ENCODE results near the gene CST11.

CST11 gene

GRCh38 chr20:23453549-23454543 is 1.2 kb upstream of the CST11 start:
- no peak for DNase-seq

DNA sequence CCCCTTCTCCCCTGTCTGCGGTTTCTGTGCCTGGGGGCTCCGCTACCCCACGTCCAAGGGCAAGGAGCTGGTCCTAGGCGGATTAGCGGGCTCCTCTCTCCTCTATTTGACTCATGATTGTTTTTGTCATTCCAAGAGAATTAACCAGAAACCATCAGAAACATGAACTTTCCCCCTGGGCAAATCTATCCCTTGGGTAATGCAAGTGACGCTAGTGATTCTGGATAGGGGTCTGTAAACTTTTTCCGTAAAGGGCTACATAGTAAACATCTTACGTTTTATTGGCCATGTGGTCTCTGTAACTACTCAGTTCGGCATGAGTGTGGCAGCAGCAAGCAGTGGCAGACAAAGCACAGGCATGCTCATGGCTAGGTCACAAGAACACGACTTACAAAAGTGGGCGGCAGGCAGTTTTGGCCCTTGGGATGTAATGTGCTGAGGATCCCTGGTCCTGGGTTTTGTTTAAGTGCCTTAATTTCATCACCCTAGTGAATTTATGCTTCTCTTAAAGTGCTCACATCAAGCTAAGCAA is 654 bp downstream of the CST11 start:
- DNase-seq: no peak

GRCh38 chr20:23450877-23451276 is 1.8 kb downstream of the CST11 start:
- no peak for DNase-seq

GRCh38 chr20:23449421-23449820 is 3.3 kb downstream of the CST11 start:
- no peak for DNase-seq

GRCh38 chr20:23448167-23448566 is 4.5 kb downstream of the CST11 start:
- no peak for DNase-seq

DNA sequence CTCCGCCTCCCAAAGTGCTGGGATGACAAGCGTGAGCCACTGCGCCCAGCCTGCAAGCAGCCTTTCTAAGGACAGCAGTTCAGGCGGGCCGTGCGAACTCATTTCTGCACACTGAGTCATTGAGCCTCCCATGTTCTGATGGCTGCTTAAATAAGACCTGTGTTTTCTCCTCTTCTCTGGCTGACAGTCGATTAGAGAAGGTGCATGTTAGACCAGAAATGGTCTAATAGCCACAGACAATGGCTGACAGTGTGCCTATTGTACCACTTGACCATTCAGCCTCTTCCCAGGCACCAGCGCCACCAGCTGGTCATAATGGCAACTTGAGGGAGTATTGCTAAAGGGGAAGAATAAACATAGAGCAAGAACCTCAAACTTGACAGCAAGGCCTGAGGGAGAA is 6.2 kb downstream of the CST11 start:
- DNase-seq: peak; percentile 54

DNA sequence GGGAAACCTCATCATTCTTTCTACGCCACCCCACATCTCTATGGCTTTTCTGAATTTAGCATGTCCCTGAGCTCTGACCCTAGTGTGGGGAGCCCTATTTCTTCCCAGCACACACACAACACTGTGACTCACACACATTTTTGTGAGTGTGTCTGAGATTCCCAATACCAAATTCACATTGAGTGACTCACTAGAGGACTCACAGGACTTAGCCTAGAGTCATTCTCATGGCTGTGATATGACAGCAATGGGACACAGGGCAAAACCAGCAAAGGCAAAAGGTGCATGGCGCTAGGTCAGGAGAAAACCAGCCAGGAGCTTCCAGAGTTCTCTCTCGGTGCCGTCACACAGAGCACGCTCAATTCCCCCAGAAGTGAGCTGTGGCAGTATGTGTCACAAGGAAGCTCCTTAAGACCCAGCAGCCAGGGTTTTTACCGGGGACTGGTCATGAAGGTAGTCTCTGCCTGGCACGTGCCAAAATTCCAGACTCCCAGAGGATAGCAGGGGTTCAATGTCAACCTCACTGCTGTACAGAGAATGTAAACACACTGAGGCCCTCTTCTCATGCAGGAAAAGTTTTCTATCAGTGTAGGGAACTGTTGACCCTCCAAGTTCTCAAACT is 7.0 kb downstream of the CST11 start:
- no peak for DNase-seq

- DNase-seq: no peak
Measured at GRCh38 chr20:23444859-23445258, 7.8 kb downstream of the CST11 start.

- no peak for DNase-seq
Measured at GRCh38 chr20:23442436-23442835, 10.2 kb downstream of the CST11 start.

GRCh38 chr20:23441850-23442313 is 10.8 kb downstream of the CST11 start:
- peak; percentile 72 for DNase-seq

GRCh38 chr20:23440004-23440403 is 12.7 kb downstream of the CST11 start:
- no peak for DNase-seq

- no peak for DNase-seq
Measured at GRCh38 chr20:23438661-23439060, 14.0 kb downstream of the CST11 start.

DNA sequence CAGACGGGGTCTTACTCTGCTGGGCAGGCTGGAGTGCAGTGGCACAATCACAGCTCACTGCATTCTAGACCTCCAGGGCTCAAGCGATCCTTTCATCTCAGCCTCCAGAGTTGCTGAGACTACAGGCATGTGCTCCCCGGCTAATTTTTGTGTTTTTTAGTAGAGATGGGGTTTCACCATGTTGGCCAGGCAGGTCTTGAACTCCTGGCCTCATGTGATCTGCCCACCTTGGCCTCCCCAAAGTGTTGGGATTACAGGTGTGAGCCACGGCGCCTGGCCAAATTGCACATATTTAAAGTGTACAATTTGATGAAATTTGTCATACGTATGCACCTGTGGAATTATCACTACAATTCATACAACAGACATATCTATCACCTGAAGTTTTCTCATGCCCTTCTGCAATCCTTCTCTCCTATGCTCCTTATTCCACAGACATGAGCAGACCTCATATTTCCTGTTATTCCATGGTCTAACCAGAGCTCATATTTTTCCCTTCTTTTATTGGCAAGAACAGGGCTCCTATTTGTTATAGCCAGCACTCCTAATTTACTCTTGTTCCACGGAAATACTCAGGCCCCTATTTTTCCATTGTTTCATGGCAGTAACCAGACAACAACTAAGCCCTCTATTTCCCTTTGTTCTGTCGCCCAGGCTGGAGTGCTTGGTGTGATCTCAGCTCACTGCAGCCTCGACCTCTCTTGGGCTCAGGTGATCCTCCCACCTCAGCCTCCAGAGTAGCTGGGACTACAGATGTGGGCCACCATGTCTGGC is 15.4 kb downstream of the CST11 start:
- no peak for DNase-seq

DNA sequence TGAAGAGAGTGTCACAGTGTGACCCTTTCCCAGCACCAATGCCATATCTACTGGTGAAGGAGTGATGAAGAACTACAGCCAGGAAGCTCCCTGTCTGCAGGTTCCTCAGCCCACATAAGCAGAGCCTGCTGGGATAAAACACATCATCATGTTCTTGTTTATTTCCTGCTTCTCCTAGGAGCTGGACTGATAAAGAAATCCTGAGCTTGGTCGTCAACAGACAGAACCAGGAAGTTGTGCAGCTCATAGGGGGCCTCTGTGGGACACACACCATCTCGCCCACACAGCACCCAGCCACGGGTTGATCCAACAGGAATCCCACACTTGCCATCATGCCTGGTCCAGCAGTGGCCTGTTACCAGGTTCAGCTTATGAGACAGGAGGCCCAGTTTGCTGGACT is 16.0 kb downstream of the CST11 start:
- no peak for DNase-seq

DNA sequence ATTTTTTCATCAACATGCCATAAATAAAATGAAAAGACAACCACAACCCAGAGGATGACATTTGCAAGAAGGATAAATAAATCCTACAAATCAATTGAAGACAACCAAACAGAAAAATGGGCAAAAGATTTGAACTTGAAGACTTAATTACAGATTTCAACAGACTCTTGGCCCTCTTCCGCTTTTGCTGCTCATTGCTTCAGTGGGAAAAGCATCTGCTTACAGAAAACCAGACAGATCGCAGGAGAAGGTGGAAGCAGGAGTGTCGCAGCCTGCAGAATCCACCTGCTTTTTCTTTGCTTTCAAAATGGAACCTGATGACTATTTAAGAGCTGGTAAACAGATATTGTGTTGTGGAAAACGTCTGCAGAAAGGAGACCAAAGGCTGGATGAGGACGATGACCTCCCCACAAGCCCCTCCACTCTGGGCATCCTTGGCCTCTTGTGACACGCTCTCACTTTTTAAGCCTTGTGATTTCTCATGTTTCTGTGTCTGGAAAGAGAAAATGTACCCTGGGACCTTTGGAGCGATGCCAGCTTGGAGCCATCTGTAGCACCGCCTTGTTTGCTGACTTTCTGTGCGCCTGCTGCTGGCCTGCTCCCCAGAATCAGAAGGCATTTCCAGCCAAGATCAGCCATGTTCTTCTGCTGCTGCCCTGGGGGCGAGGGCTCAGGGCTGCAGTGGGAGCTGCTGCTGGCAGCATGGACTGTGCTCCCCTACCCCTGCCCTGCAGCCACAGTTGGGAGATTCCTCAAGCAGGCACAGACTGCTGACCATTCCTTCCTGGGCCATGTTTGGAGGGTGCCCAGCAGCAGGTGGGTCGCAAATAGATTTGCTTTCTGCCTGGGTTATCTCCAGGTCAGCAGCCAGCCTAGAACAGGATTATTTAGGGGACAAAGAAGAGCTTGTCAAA is 16.8 kb downstream of the CST11 start:
- peak; percentile 10 for DNase-seq

DNA sequence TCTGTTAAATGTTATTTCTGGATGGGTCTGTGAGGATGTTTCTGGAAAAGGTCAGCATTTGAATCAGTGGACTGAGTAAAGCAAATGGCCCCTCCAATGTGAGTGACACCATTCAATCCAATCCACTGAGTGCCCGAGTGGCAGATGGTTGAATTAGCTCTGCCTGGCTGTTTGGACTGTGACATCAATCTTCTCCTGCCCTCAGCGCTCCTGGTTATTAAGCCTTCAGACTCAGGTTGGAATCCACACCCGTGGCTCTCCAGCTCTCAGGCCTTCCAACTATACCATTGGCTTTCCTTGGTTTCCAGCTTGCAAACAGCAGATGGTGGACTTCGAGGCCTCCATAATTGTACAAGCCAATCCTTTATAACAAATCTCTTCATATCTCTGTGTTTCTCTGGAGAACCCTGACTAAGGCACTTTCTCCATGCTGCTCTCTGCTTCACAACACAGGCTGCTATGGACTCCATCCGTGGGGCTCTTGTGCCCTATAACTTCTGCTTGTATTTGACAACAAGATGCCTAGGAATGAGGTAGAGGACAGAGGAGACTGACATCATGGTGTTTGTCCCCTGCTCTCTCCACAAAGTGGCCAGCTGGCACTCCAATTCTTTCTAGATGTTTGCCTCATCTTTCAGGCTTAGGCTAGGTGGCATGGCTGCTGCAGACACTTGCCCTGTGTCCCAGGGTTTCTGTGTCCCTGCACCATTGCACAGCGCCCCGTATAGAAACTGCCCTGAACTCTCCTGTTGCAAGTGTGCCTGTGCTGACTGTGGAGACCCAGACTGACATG is 18.0 kb downstream of the CST11 start:
- no peak for DNase-seq

- DNase-seq: no peak
Measured at GRCh38 chr20:23433628-23434027, 19.0 kb downstream of the CST11 start.

DNA sequence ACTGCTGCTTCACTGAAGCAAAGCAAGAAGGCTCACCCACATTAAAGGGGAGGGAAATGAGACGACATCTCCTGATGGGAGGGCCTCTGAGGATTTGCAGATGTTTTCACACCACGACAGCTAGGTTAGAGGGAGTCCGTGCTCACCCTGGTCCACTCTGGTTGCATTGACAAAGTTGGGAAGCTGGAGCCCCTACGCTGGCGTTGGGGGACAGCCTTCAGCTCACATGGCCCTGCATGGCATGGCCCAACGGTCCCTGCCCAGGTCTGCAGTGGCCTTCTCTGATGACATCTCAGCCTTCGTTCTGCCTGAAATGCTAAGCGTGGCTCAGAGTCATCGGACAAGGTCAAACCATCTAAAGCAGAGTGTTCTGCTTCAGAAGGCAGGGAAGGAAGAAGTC is 27.5 kb downstream of the CST11 start:
- DNase-seq: no peak

- DNase-seq: peak; percentile 83
Measured at GRCh38 chr20:23420943-23421931, 31.4 kb downstream of the CST11 start, which contains the start of gene NAPB. Gene NAPB, minus strand, starts transcription at chr20:23421488. Its CDS starts 86 bp downstream, at chr20:23421402.
